SJSA1 (cell line): Measurements from ENCODE around the gene OR52R1. TPM values are rescaled to one million over a fixed set of nuclear protein-coding genes. Genes with fewer than 3 reads are reported as not detected.

Source experiments
- DNase-seq, 2 experiments: peaks; one replicate each; pipeline ENCODE4 v3.0.0-alpha.2; 2015 to 2020; ENCODE audit warnings: low spot score in 2 of 2, low read depth in 1 of 2
- H3K27ac ChIP-seq: fragments of 250-450 bp; sonication (Bioruptor Pico); 2 replicates; pipeline ENCODE4 v1.5.1; 2020; ENCODE audit warnings: mild to moderate bottlenecking, moderate library complexity
- H3K27me3 ChIP-seq: fragments of 250-450 bp; sonication (Bioruptor Pico); replicated peaks from 2 replicates; pipeline ENCODE4 v1.5.1; 2020; ENCODE audit warnings: mild to moderate bottlenecking, moderate library complexity
- H3K36me3 ChIP-seq: fragments of 250-450 bp; sonication (Bioruptor Pico); 2 replicates; pipeline ENCODE4 v1.5.1; 2020; ENCODE audit warnings: mild to moderate bottlenecking
- H3K4me1 ChIP-seq: fragments of 250-450 bp; sonication (Bioruptor Pico); replicated peaks from 2 replicates; pipeline ENCODE4 v1.6.1; 2021; ENCODE audit warnings: mild to moderate bottlenecking
- H3K4me3 ChIP-seq: fragments of 250-450 bp; sonication (Bioruptor Pico); 2 replicates; pipeline ENCODE4 v1.5.1; 2020; ENCODE audit warnings: mild to moderate bottlenecking
- H3K9me3 ChIP-seq: fragments of 250-450 bp; sonication (Bioruptor Pico); replicated peaks from 2 replicates; pipeline ENCODE4 v1.5.1; 2020; ENCODE audit warnings: mild to moderate bottlenecking
- total RNA-seq: library from RNA; depleted of rRNA; stranded (reverse); fragments of >200 nt; shearing (Covaris generic); gene quantifications from 2 replicates; pipeline ENCODE4 v1.2.3, GENCODE V29; 2014; rRNA removed

The OR52R1 gene
- total RNA-seq, 1 experiment from 2014 or later = not detected

- Histone ChIP-seq H3K36me3 (no peaks in the 10 kb centered on the region), H3K4me1 (no peaks in the 10 kb centered on the region), H3K27me3 (0 out of 2 replicates have a peak, but pooled peaks cover 3% of the 10 kb centered on the region), H3K27ac (no peak overlapping the region), H3K4me3 (no peak overlapping the region), H3K9me3 (no peaks in the 10 kb centered on the region)
- DNase-seq = no peak
Measured at GRCh38 chr11:4782454-4782853, 21.7 kb downstream of the OR52R1 start.

DNA sequence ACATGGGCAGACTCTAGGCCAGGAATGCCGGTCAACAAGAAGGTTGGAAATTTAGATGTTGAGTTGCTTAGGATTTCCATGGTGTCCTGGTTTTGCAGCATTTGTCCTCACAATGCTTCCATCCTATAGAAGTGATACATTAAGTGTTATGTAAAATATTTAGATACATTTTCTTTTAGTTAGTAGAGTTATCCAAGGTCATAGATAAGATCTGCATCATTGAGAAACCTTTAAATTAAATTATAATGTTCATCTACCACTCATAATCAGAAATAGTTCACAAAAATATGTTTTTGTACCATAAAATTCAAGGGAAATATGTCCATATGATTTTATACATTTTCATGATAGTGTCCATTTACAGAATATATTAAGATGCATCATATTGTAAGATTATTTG lies 34.3 kb downstream of the OR52R1 start, which contains the start of gene OR51F1:
Gene OR51F1, minus strand, starts transcription at position 101 of the 400 bp plus-strand sequence. Its CDS starts 0 bp downstream, at position 101.
- Histone ChIP-seq H3K4me3 (no peak within 1 kb of the TSS), H3K4me1 (no peaks in the 10 kb centered on the region), H3K36me3 (no peaks in the 10 kb centered on the region), H3K27me3 (no peaks in the 10 kb centered on the region), H3K27ac (no peak within 1 kb of the TSS), H3K9me3 (no peaks in the 10 kb centered on the region)
- DNase-seq = no peak

- Histone ChIP-seq H3K4me1 (no peaks in the 10 kb centered on the region), H3K36me3 (no peaks in the 10 kb centered on the region)
- DNase-seq = no peak
Measured at GRCh38 chr11:4768094-4768493, 36.1 kb downstream of the OR52R1 start.

GRCh38 chr11:4766420-4767043 lies 37.6 kb downstream of the OR52R1 start:
- Histone ChIP-seq H3K9me3 (no peaks in the 10 kb centered on the region), H3K27ac (no peak overlapping the region), H3K4me1 (no peaks in the 10 kb centered on the region), H3K4me3 (no peak overlapping the region), H3K36me3 (no peaks in the 10 kb centered on the region), H3K27me3 (no peaks in the 10 kb centered on the region)
- no peak for DNase-seq

More at GRCh38 chr11:4768094-4768493, 36.1 kb downstream of the OR52R1 start:
- no peaks in the 10 kb centered on the region for H3K27me3 ChIP-seq
- no peak overlapping the region for H3K27ac ChIP-seq
- H3K9me3 ChIP-seq = no peaks in the 10 kb centered on the region
- no peak overlapping the region for H3K4me3 ChIP-seq

DNA sequence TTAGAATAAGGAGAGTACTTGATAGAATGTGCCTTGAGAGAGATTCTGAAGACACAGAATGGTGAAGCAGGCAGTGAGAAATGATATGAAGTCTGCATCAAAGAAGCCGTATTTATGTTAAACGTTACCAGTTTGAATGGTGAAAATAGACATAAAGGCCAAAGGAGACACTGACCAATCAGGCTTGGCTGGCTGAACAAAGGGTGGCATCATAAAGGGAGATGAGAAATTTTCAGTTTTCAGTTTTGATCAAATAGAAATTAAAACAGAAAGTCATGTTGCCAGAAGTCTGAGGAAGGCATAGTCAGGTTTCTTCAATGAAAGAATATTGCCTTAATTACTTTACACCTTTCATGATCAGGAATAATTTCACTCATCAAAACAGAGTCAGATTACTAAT lies 41.1 kb downstream of the OR52R1 start:
- H3K27ac ChIP-seq = no peak overlapping the region
- no peak overlapping the region for H3K4me3 ChIP-seq
- no peaks in the 10 kb centered on the region for H3K4me1 ChIP-seq
- DNase-seq = no peak
- H3K27me3 ChIP-seq = no peaks in the 10 kb centered on the region
- H3K9me3 ChIP-seq = no peaks in the 10 kb centered on the region
- no peaks in the 10 kb centered on the region for H3K36me3 ChIP-seq

Other genes starting within 250 kb of the OR52R1 start
- gene OR52I2, start 222.6 kb downstream of the OR52R1 start, total RNA-seq = not detected in 2 replicates
- gene OR52I1, start 210.3 kb downstream of the OR52R1 start, total RNA-seq = not detected in 2 replicates
- 20.7 and 42.9 TPM in 2 replicates for gene TRIM68, start 196.1 kb downstream of the OR52R1 start, total RNA-seq
- not detected in 2 replicates for gene OR51D1, start 166.9 kb downstream of the OR52R1 start, total RNA-seq
- 0.11 and 0.13 TPM in 2 replicates for gene OR51E1, start 160.4 kb downstream of the OR52R1 start, total RNA-seq
- gene OR51E2, start 106.5 kb downstream of the OR52R1 start, total RNA-seq = 0.09 and 0.21 TPM in 2 replicates
- gene MMP26, start 99.6 kb downstream of the OR52R1 start, total RNA-seq = not detected in 2 replicates
- gene OR51F1, start 34.4 kb downstream of the OR52R1 start, total RNA-seq = not detected in 2 replicates
- not detected in 2 replicates for gene OR51F2, start 16.9 kb upstream of the OR52R1 start, total RNA-seq
- not detected in 2 replicates for gene OR51S1, start 44.8 kb upstream of the OR52R1 start, total RNA-seq
- gene OR51T1, start 77.5 kb upstream of the OR52R1 start, total RNA-seq = not detected in 2 replicates
- gene OR51A7, start 99.4 kb upstream of the OR52R1 start, total RNA-seq = not detected in 2 replicates
- not detected in 2 replicates for gene OR51G2, start 115.0 kb upstream of the OR52R1 start, total RNA-seq
- gene OR51G1, start 120.0 kb upstream of the OR52R1 start, total RNA-seq = not detected in 2 replicates
- gene OR51A4, start 143.2 kb upstream of the OR52R1 start, total RNA-seq = not detected in 2 replicates
- not detected in 2 replicates for gene OR51A2, start 151.3 kb upstream of the OR52R1 start, total RNA-seq
- gene OR51L1, start 190.5 kb upstream of the OR52R1 start, total RNA-seq = not detected in 2 replicates
- gene OR52J3, start 242.1 kb upstream of the OR52R1 start, total RNA-seq = not detected in 2 replicates